PC-9 (cell line): ENCODE measurements around the gene CDT1. TPM values are rescaled to one million over a fixed set of nuclear protein-coding genes. Genes with fewer than 3 reads are reported as not detected.

Source experiments
- BruUV-seq: library from RNA; stranded (reverse); fragments of 400-500 nt; replicated peaks from 2 replicates; lab custom pipeline; 2021; lab: Mats Ljungman, UMichigan
- CTCF ChIA-PET: fragments of 300-600 bp; sonication (Branson Sonifier 250); formaldehyde crosslinking; loops from one replicate; lab custom pipeline; 2022; ENCODE audit warnings: antibody characterized with exemption; lab: Charles Lee
- POLR2A ChIA-PET: fragments of 300-600 bp; sonication (Branson Sonifier 250); formaldehyde crosslinking; loops from one replicate; lab custom pipeline; 2022; ENCODE audit warnings: antibody characterized with exemption; ENCODE audit not compliant: unreplicated experiment; lab: Charles Lee
- DNase-seq, 2 experiments: peaks; one replicate each; pipeline versions ENCODE4 v3.0.0 to v3.0.0-alpha.2; 2015 to 2022; ENCODE audit warnings: mixed read lengths in 1 of 2
- H2AFZ ChIP-seq: fragments of 200-600 bp; sonication (generic); 2 replicates; pipeline ENCODE4 v1.8.1; 2017; ENCODE audit warnings: antibody characterized with exemption
- H3F3A ChIP-seq: fragments of 200-600 bp; sonication (generic); 2 replicates; pipeline ENCODE4 v1.8.1; 2017; ENCODE audit warnings: antibody characterized with exemption, mild to moderate bottlenecking, low read depth; ENCODE audit not compliant: insufficient read depth
- H3K27ac ChIP-seq: fragments of 200-600 bp; sonication (generic); 2 replicates; pipeline ENCODE4 v1.6.1; 2016; ENCODE audit warnings: mixed run types
- H3K27me3 ChIP-seq: fragments of 200-600 bp; sonication (generic); 2 replicates; pipeline ENCODE4 v1.6.1; 2016; ENCODE audit warnings: low read depth, mixed run types; ENCODE audit not compliant: insufficient read depth
- H3K36me3 ChIP-seq: fragments of 200-600 bp; sonication (generic); 2 replicates; pipeline ENCODE4 v1.6.1; 2016; ENCODE audit warnings: low read depth, mixed run types
- H3K4me1 ChIP-seq: fragments of 200-600 bp; sonication (generic); replicated peaks from 2 replicates; pipeline ENCODE4 v1.6.1; 2016; ENCODE audit warnings: mixed run types; ENCODE audit not compliant: insufficient read depth
- H3K4me2 ChIP-seq: fragments of 200-600 bp; sonication (generic); 2 replicates; pipeline ENCODE4 v1.6.1; 2017; ENCODE audit warnings: mixed run types
- H3K4me3 ChIP-seq: fragments of 200-600 bp; sonication (generic); 2 replicates; pipeline ENCODE4 v1.6.1; 2016; ENCODE audit warnings: mixed run types
- H3K79me2 ChIP-seq: fragments of 200-600 bp; sonication (generic); 2 replicates; pipeline ENCODE4 v1.6.1; 2017; ENCODE audit warnings: low read depth, mixed run types
- H3K9me2 ChIP-seq: fragments of 200-600 bp; sonication (generic); 2 replicates; pipeline ENCODE4 v1.8.1; 2017; ENCODE audit warnings: mild to moderate bottlenecking; ENCODE audit not compliant: insufficient read depth
- H3K9me3 ChIP-seq: fragments of 200-600 bp; sonication (generic); 2 replicates; pipeline ENCODE4 v1.8.1; 2016; ENCODE audit warnings: low read depth; ENCODE audit not compliant: insufficient read depth
- H4K20me1 ChIP-seq: fragments of 200-600 bp; sonication (generic); 2 replicates; pipeline ENCODE4 v1.8.1; 2017; ENCODE audit not compliant: insufficient read depth
- EZH2 ChIP-seq: fragments of 200-600 bp; sonication (generic); IDR thresholded peaks from 2 replicates; pipeline ENCODE4 v1.8.0; 2017; ENCODE audit warnings: antibody characterized with exemption, low read depth
- intact Hi-C: fragments of 100-400 bp; cut with micrococcal nuclease; formaldehyde crosslinking; loops from one replicate; pipeline ENCODE4 v1.10.0; 2022; ENCODE audit not compliant: unreplicated experiment
- total RNA-seq: library from RNA; stranded (reverse); gene quantifications from 2 replicates; pipeline ENCODE4 v1.2.3, GENCODE V29; 2021
- TF ChIP-seq, protein P1 (sequence below): fragments of 200-600 bp; sonication (generic); conservative IDR thresholded peaks from 2 replicates; pipeline ENCODE4 v1.6.1; 2017; ENCODE audit warnings: mixed run types, antibody characterized with exemption, mild to moderate bottlenecking, moderate library complexity

The CDT1 gene
- total RNA-seq, 1 experiment from 2014 or later, result 73.2 TPM

DNA sequence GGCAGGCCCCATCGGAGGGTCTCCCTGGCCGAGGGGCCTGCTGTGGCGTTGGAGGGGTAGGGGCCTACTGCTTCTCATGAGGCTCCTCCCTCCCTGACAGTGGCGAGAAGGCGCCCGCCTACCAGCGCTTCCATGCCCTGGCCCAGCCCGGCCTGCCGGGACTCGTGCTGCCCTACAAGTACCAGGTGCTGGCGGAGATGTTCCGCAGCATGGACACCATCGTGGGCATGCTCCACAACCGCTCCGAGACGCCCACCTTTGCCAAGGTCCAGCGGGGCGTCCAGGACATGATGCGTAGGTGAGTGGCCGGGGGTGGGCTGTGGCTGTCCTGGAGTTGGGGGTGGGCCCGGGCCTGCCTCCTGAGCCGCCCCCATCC, 1.7 kb downstream of the CDT1 start:
- ChIA-PET POLR2A (interaction anchor here (0.6 kb wide), 1 partner anchor 43 kb away, joined by 3 read pairs; no protein-coding TSS in a partner anchor), CTCF (no interaction called here)
- Histone ChIP-seq H3K9me3 (no peaks in the 10 kb centered on the region), H4K20me1 (peaks cover 33% of the 10 kb centered on the region), H3K27me3 (no peaks in the 10 kb centered on the region), H2AFZ (no peak overlapping the region), H3K4me3 (no peak overlapping the region), H3K36me3 (peaks cover 11% of the 10 kb centered on the region; the same call in 1 of the 2 replicates), H3K9me2 (no peaks in the 10 kb centered on the region), H3K27ac (no peak overlapping the region), H3K4me2 (peak overlapping the region; percentile 100), H3K4me1 (peaks cover 26% of the 10 kb centered on the region), H3F3A (peaks cover 70% of the 10 kb centered on the region), H3K79me2 (peaks cover 38% of the 10 kb centered on the region)
- intact Hi-C loops, result no loop called here
- no TSS peak for BruUV-seq
- no peak for DNase-seq
- TF ChIP-seq EZH2, result no peak
- TF ChIP-seq, protein P1, sequence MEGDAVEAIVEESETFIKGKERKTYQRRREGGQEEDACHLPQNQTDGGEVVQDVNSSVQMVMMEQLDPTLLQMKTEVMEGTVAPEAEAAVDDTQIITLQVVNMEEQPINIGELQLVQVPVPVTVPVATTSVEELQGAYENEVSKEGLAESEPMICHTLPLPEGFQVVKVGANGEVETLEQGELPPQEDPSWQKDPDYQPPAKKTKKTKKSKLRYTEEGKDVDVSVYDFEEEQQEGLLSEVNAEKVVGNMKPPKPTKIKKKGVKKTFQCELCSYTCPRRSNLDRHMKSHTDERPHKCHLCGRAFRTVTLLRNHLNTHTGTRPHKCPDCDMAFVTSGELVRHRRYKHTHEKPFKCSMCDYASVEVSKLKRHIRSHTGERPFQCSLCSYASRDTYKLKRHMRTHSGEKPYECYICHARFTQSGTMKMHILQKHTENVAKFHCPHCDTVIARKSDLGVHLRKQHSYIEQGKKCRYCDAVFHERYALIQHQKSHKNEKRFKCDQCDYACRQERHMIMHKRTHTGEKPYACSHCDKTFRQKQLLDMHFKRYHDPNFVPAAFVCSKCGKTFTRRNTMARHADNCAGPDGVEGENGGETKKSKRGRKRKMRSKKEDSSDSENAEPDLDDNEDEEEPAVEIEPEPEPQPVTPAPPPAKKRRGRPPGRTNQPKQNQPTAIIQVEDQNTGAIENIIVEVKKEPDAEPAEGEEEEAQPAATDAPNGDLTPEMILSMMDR, result no peak

DNA sequence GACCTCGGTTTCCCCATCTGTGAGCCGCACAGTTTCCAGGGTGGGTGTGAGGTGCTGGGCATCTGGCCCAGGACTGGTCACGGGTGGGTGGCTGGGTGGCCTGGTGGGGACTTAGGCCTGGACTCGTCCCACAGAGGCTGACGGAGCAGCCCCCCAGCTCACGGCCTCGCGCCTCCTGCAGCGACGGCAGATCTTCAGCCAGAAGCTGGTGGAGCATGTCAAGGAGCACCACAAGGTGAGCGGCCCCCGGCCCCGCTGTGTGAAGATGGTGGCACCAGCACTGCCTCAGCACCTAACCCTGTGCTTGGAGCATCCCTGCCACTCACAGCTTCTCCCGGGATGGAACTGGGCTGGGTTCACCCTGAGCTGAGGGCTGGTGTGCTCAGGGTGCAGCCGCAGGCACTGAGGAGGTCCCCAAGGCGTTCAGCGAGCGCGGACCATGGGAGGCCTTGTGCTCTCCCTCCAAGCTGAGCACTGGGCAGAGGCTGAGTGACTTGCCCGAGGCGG, 2.4 kb downstream of the CDT1 start:
- H3K4me2 ChIP-seq, result no peak overlapping the region
- CTCF ChIA-PET, result no interaction called here

DNA sequence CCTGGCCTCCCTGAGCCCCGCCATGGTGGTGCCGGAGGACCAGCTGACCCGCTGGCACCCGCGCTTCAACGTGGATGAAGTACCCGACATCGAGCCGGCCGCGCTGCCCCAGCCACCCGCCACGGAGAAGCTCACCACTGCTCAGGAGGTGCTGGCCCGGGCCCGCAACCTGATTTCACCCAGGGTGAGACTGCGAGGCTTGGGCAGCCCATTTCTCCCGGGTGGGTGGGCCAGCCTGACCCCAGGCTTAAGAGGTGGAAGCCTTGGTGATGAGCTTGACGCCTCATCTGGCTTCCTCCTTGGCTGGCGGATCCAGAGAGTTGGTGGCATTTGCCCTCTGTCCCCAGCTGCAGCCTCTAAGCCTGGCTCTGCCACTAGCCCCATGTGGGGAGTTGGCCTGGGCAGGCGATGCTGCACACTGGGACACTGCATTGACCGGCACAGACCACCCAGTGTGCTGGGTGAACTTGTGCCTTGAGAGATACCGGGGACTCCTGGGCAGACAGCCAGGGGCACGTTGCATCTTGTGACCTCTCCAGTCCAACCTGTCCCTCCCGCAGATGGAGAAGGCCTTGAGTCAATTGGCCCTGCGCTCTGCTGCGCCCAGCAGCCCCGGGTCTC, 3.0 kb downstream of the CDT1 start:
- intact Hi-C loops, result no loop called here
- H3K36me3 ChIP-seq, result peaks cover 11% of the 10 kb centered on the region; the same call in 1 of the 2 replicates
- peaks cover 40% of the 10 kb centered on the region for H4K20me1 ChIP-seq
- no peak overlapping the region for H3K4me3 ChIP-seq
- H3F3A ChIP-seq, result peaks cover 71% of the 10 kb centered on the region
- H3K27me3 ChIP-seq, result no peaks in the 10 kb centered on the region
- CTCF ChIA-PET, result interaction anchor here (0.9 kb wide), 1 partner anchor 69 kb away, joined by 4 read pairs; no protein-coding TSS in a partner anchor
- no peak overlapping the region for H2AFZ ChIP-seq
- no peaks in the 10 kb centered on the region for H3K9me3 ChIP-seq
- H3K79me2 ChIP-seq, result peaks cover 50% of the 10 kb centered on the region
- H3K4me2 ChIP-seq, result no peak overlapping the region
- TF ChIP-seq, protein P1, result no peak
- no peak for TF ChIP-seq EZH2
- H3K9me2 ChIP-seq, result no peaks in the 10 kb centered on the region
- peaks cover 30% of the 10 kb centered on the region for H3K4me1 ChIP-seq
- BruUV-seq, result no TSS peak
- no peak overlapping the region for H3K27ac ChIP-seq
- no peak for DNase-seq
- POLR2A ChIA-PET, result no interaction called here

More for the DNA sequence above, 2.4 kb downstream of the CDT1 start:
- TF ChIP-seq, protein P1, result no peak
- TF ChIP-seq EZH2, result no peak
- Histone ChIP-seq H3K9me3 (no peaks in the 10 kb centered on the region), H3K9me2 (no peaks in the 10 kb centered on the region), H3F3A (peaks cover 71% of the 10 kb centered on the region), H3K27me3 (no peaks in the 10 kb centered on the region), H2AFZ (no peak overlapping the region), H3K36me3 (peaks cover 11% of the 10 kb centered on the region; the same call in 1 of the 2 replicates), H3K4me1 (peaks cover 30% of the 10 kb centered on the region), H4K20me1 (peaks cover 40% of the 10 kb centered on the region), H3K79me2 (peaks cover 44% of the 10 kb centered on the region), H3K4me3 (no peak overlapping the region), H3K27ac (no peak overlapping the region)
- POLR2A ChIA-PET, result no interaction called here
- intact Hi-C loops, result no loop called here
- DNase-seq, result no peak
- BruUV-seq, result no TSS peak
